HG02938 (cell line): ENCODE data around the gene SRBD1.

Experiments
- ATAC-seq: cut with Tn5 transposase; IDR thresholded peaks from one replicate; pipeline ENCODE4 v1.9.1; 2021; ENCODE audit warnings: mild to moderate bottlenecking, moderate library complexity; ENCODE audit not compliant: unreplicated experiment

The SRBD1 gene

GRCh38 chr2:45477546-45477945 is 133.5 kb downstream of the SRBD1 start:
- ATAC-seq: no peak

GRCh38 chr2:45470531-45470930 is 140.5 kb downstream of the SRBD1 start:
- no peak for ATAC-seq

- peak; percentile 52 for ATAC-seq
These were observed 141.6 kb downstream of the SRBD1 start for GRCh38 chr2:45469314-45470099.

GRCh38 chr2:45468279-45468678 is 142.8 kb downstream of the SRBD1 start:
- no peak for ATAC-seq

DNA sequence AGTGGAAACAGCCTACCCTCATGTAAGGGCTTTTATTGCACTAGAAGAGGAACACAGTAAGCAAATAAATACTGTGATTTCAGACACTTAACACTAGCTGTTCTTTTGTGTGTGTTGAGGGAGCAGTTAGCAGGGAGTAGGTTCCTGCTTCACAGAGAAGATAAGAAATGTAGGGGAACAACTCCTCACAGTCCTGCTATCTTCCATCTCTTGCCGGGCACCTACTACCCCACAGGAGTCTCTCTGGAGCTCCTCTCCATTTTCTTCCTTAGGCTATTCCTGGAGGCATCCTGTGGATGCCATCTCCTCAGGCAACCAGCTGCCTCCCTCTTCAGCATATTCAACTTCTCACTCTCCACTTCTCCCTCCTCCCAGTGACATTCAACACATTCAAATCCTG is 145.0 kb downstream of the SRBD1 start:
- ATAC-seq: no peak

GRCh38 chr2:45460825-45461224 is 150.2 kb downstream of the SRBD1 start:
- ATAC-seq: no peak

- ATAC-seq: no peak
These were observed 151.2 kb downstream of the SRBD1 start for GRCh38 chr2:45459860-45460259.

- no peak for ATAC-seq
These were observed 152.0 kb downstream of the SRBD1 start for GRCh38 chr2:45458909-45459563.

DNA sequence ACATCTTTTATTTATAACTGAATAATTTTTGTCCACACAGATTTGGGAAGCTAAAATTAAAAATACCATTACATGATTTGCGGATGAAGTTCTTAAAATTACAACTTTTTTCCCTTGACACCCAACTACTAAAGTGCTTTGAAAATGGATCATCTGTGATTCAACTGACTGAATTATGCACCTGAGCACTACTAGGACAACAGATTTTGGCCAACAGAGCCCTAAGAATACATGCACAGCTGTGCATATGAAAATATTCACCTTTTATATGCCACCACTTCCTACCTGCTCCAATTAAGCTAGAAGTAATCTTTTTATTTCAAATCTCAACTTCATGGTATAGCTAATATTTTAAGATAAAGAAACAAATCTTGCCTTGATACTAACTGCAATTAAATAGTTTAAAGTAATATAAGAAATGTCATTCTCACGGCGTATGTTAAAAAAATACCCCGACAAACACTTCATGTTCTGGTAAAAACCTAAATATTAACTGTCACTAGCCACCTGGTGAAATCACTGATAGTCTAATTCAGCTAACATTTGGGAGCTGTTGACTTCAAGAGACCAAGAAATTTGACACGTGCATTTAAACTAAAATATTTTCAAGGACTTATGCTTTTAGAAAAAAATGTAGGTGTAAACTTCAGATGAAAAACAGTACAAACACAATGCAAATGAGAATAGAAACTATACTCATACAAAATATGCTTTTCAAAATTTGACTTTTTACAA is 153.7 kb downstream of the SRBD1 start:
- ATAC-seq: no peak

GRCh38 chr2:45452866-45453265 is 158.2 kb downstream of the SRBD1 start:
- no peak for ATAC-seq

- no peak for ATAC-seq
These were observed 160.4 kb downstream of the SRBD1 start for GRCh38 chr2:45450634-45451033.

DNA sequence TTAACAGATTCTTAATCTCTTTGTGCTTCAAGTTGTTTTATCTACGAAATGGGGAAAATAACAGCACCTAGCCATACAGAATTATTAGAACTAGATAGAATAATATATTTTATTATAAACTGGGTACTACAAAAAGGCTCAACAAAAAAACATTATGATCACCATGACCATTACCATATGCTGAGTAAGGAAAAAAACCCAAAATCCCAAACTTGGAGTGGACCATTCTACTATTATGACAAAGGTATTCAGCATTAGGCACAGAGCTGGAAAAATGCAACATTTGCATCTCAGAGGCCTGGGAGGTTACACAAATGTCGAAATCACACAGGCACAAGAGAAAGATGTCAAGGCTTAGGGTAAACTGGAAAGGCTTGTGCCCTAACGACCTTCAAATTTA is 162.8 kb downstream of the SRBD1 start:
- no peak for ATAC-seq

DNA sequence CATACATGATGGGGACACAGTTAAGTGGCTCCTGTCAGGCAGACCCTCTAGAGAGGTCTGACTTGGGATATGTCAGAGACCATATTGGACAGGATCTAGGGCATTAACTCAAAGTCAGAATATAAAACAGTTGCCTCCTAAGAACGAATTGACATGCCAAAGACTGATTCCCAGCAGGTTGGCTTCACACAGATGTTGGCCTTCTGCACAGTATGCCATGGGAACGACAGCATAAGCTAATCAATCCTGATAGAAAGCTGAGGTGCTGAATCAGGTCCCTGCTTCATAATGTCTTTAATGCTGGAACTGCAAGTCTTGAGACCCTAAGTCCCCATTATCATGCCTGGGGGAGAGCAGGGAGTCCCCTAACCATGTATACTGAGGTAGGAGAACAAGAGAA is 165.1 kb downstream of the SRBD1 start:
- no peak for ATAC-seq

DNA sequence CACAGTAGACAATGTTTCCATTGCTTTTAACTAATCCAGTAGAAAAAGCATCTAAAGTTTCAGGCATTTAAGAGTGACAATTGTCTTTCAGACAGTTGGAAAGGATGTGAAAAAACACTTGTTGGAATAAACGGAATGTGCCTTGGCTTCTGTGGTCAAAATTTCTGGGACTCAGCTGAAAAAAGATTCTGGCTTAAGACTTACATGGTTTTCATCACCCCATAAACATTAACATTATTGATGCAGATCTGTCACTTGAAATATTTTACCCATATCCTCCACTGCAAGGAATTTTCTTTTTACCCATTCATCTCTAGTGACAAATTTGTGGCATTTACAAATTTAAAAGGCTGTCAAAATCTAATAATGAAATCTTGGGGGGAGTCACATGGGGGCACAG is 166.0 kb downstream of the SRBD1 start:
- ATAC-seq: no peak

DNA sequence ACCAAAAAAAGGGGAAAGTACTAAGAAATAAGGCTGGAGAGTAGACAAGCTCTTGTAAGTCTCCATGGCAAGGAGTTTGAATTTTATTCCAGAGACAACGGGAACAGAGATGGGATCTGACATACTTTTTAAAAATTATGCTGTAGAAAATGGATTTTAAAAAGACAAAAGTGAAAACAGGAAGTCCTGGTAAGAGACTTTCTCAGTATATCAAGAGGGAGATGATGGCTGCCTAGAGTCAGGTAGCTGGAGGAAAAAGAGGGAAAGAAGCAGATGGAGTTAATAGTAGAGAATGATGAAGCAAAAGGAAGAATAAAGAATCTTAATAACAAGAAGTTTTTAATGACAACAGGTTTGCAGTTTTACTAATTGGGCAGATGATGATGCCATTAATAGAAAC is 168.1 kb downstream of the SRBD1 start:
- ATAC-seq: no peak

- ATAC-seq: no peak
These were observed 169.0 kb downstream of the SRBD1 start for GRCh38 chr2:45442026-45442425.

- ATAC-seq: no peak
These were observed 169.5 kb downstream of the SRBD1 start for GRCh38 chr2:45441571-45441970.

- ATAC-seq: peak; percentile 82
These were observed 171.0 kb downstream of the SRBD1 start for GRCh38 chr2:45439788-45440773.

DNA sequence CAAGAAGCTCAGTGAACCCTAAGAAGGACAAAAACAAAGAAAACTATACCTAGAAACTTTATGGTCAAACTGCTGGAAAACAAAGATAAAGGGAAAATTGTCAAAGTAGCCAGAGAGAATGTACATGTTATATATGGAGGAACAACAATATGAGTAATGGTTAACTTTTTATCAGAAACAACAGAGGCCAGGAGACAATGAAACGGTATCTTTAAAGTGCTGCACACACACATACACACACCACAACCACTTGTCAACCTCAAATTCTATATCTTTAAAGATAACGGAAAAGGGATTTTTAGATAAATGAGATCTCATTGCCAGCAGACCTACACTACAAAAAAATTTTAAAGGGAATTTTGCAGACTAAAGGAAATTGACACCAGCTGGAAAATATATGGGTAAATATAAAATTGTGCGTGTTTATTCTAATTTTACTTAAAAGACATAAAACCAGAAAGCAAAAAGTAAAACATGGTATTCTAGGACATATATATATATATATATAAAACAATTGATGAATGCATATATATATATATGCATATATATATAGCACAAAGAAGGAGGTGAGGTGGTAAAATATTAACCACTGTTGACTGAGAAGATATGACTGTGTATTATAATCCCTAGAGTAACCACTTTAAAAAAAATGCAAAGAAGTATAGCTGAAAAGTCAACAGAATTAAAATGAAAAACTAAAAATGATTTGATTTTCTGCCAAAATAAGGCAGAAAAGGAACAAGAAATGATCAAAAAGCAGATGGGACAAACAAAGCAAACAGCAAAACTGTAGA is 172.0 kb downstream of the SRBD1 start:
- no peak for ATAC-seq

- ATAC-seq: no peak
These were observed 174.6 kb downstream of the SRBD1 start for GRCh38 chr2:45436456-45436855.
